SJCRH30 (cell line): ENCODE results near the gene ZNF263. TPM values are rescaled to one million over a fixed set of nuclear protein-coding genes. Genes with fewer than 3 reads are reported as not detected.

Experiments
- DNase-seq, 2 experiments: peaks; one replicate each; pipeline ENCODE4 v3.0.0-alpha.2; 2015 to 2020
- H3K27ac ChIP-seq: fragments of 250-450 bp; sonication (Bioruptor Pico); 2 replicates; pipeline ENCODE4 v1.5.1; 2020; ENCODE audit warnings: mild to moderate bottlenecking, moderate library complexity
- H3K27me3 ChIP-seq: fragments of 250-450 bp; sonication (Bioruptor Pico); 2 replicates; pipeline ENCODE4 v1.5.1; 2020; ENCODE audit warnings: mild to moderate bottlenecking, moderate library complexity
- H3K36me3 ChIP-seq: fragments of 250-450 bp; sonication (Bioruptor Pico); 2 replicates; pipeline ENCODE4 v1.5.1; 2020; ENCODE audit warnings: mild to moderate bottlenecking, moderate library complexity
- H3K4me1 ChIP-seq: fragments of 250-450 bp; sonication (Bioruptor Pico); 2 replicates; pipeline ENCODE4 v1.5.1; 2020; ENCODE audit warnings: mild to moderate bottlenecking, moderate library complexity
- H3K4me3 ChIP-seq: fragments of 250-450 bp; sonication (Bioruptor Pico); 2 replicates; pipeline ENCODE4 v1.5.1; 2020; ENCODE audit warnings: mild to moderate bottlenecking, moderate library complexity
- H3K9me3 ChIP-seq: fragments of 250-450 bp; sonication (Bioruptor Pico); replicated peaks from 2 replicates; pipeline ENCODE4 v1.5.1; 2020; ENCODE audit warnings: mild to moderate bottlenecking, moderate library complexity
- total RNA-seq: library from RNA; depleted of rRNA; stranded (reverse); fragments of >200 nt; shearing (Covaris generic); gene quantifications from 2 replicates; pipeline ENCODE4 v1.2.3, GENCODE V29; 2014; rRNA removed

The ZNF263 gene
- total RNA-seq = 46.3 and 47.6 TPM in 2 replicates

- Histone ChIP-seq H3K9me3 (no peaks in the 10 kb centered on the region; the same call in 1 of the 2 replicates), H3K4me1 (peaks cover 3% of the 10 kb centered on the region; the same call in 1 of the 2 replicates)
These were observed at the start of gene ZNF263 for GRCh38 chr16:3282730-3283542. Gene ZNF263, plus strand, starts transcription at chr16:3283491. Its CDS starts 328 bp downstream, at chr16:3283819.

DNA sequence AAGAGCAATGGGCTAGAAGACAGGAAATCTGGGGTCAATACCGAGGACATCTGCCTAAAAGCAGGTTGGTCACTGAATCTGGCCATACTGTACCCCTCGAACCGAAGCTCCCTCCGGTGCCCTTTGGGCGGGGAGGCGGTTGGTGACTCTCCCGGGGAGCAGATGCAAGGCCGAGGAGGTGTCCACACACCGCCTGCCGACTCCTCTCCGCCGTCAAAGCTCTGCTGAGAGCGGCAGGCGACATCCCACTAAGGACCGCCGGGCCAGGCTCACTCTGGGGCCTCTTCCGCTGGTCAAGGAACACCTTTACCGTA lies 48.8 kb upstream of the ZNF263 start:
- Histone ChIP-seq H3K4me3 (peak overlapping the region; percentile 92), H3K4me1 (peaks cover 3% of the 10 kb centered on the region; the same call in 1 of the 2 replicates), H3K27ac (peak overlapping the region; percentile 74), H3K9me3 (no peaks in the 10 kb centered on the region), H3K36me3 (peaks cover 36% of the 10 kb centered on the region), H3K27me3 (no peaks in the 10 kb centered on the region)
- DNase-seq = no peak

More at GRCh38 chr16:3282730-3283542, at the start of gene ZNF263:
- Histone ChIP-seq H3K27ac (peak within 1 kb of the TSS; percentile 97), H3K36me3 (peaks cover 28% of the 10 kb centered on the region), H3K27me3 (no peaks in the 10 kb centered on the region), H3K4me3 (peak within 1 kb of the TSS; percentile 80)
- peak; percentile 96 to 97 for DNase-seq

DNA sequence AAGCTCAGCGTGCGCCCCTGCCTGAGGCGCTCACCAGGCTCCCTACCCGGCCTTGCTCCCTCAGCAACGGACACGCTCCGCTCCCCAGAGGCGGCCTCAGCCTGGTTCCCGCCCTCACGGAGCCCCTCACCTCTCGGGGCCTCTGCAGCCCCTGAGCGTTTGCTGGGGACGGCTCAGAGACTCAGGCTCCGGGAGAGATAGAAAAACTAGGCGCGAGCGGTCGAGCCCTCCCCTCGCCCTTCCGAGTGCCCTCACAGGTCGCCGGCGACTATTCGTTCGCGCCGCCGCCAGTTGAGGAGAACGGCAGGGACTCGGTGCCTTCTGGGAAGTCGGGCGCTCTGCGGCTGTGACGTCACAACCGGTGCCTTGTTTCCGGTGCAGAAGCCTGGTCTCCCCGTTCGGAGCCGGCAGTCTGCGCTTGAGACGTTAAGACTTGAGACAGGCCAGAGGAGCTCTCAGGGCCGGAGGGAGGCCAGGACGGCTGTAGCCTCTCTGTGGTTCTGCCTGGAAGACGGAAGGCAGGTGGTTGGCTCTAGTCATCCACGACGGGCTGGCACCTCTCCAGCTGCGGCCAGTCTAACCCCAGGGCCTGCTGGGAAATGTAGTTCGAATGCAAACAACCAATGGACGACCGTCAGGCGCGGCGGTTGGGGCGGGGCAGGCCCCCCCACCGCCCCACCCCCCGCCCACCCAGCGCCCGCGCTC lies 48.3 kb upstream of the ZNF263 start, which contains the start of gene ZNF200:
ZNF200 (minus strand) TSS at position 302 of the 705 bp plus-strand sequence. CDS start 1,403 bp downstream, outside the sequence.
- no peaks in the 10 kb centered on the region for H3K9me3 ChIP-seq
- H3K27me3 ChIP-seq = no peaks in the 10 kb centered on the region
- DNase-seq = peak; percentile 94 to 95
- peak within 1 kb of the TSS; percentile 92 for H3K4me3 ChIP-seq
- H3K27ac ChIP-seq = peak within 1 kb of the TSS; percentile 74
- peaks cover 31% of the 10 kb centered on the region for H3K36me3 ChIP-seq
- H3K4me1 ChIP-seq = peaks cover 3% of the 10 kb centered on the region; the same call in 1 of the 2 replicates

DNA sequence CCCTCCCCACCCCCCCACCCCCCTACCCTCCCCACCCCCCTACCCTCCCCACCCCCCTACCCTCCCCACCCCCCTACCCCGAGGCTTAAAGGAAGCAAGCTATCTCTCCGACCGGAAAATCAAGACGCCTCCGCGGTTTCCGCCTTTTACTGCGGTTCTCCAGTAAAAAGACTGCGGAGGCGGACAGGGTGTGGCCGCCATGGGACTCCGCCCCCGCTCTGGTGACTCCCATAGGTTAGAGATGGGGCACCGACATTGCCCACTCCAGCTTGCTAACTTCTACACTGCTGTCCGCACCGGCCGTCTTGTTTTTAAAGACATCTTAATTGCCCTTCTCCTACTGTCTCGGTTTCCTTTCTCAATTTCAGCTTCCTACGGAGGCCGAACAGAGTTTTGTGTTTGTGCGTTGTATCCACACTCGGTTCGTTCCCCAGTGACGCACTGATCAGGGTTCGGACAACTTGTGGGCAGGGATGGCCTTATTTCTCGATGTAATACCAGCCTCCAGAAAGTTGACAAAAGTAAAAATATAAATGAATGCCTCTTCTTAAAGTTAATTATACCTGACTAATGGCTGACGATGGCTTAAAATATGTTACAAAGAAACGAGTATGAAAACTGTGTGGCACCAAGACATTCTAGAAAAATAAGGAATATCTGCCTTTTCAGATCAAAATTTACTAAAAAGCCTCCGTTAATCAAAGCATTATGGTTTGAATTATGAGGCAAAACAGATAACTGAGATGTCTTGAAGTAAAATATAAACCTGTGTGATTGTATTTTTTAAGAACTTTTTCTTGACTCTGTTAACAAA lies 47.2 kb upstream of the ZNF263 start:
- peaks cover 3% of the 10 kb centered on the region; the same call in 1 of the 2 replicates for H3K4me1 ChIP-seq
- H3K27me3 ChIP-seq = no peaks in the 10 kb centered on the region
- no peak overlapping the region for H3K4me3 ChIP-seq
- H3K9me3 ChIP-seq = no peaks in the 10 kb centered on the region
- peaks cover 21% of the 10 kb centered on the region for H3K36me3 ChIP-seq
- peak; percentile 24 to 27 for DNase-seq
- H3K27ac ChIP-seq = no peak overlapping the region

GRCh38 chr16:3241761-3242160 lies 41.5 kb upstream of the ZNF263 start:
- H3K4me1 ChIP-seq = no peaks in the 10 kb centered on the region
- no peak overlapping the region for H3K4me3 ChIP-seq
- H3K27me3 ChIP-seq = no peaks in the 10 kb centered on the region; the same call in 1 of the 2 replicates
- no peak for DNase-seq
- no peaks in the 10 kb centered on the region for H3K36me3 ChIP-seq
- H3K9me3 ChIP-seq = no peaks in the 10 kb centered on the region
- H3K27ac ChIP-seq = no peak overlapping the region

DNA sequence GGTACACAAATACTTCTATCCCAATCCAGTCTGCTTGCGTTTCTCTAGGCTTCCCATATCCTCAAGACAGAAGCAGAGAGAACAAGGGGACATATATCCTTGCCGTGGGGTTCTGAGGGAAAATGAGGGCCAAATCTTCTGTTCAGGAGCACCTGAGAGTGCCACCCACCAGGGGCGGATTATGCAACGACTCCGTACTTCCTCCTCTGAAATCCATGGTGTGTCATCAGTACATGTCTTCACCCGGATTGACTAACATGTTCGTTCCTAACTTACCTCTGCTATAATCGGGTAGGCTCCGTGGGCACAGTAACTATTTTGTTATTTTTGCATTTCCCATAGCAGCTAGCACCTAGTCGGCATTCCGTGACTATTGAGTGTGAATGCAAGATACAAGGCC lies 40.6 kb upstream of the ZNF263 start:
- no peaks in the 10 kb centered on the region for H3K4me1 ChIP-seq
- no peaks in the 10 kb centered on the region for H3K36me3 ChIP-seq
- no peak overlapping the region for H3K4me3 ChIP-seq
- DNase-seq = peak in 1 of 2 experiments; percentile 13
- no peaks in the 10 kb centered on the region for H3K9me3 ChIP-seq
- no peaks in the 10 kb centered on the region; the same call in 1 of the 2 replicates for H3K27me3 ChIP-seq
- no peak overlapping the region for H3K27ac ChIP-seq

DNA sequence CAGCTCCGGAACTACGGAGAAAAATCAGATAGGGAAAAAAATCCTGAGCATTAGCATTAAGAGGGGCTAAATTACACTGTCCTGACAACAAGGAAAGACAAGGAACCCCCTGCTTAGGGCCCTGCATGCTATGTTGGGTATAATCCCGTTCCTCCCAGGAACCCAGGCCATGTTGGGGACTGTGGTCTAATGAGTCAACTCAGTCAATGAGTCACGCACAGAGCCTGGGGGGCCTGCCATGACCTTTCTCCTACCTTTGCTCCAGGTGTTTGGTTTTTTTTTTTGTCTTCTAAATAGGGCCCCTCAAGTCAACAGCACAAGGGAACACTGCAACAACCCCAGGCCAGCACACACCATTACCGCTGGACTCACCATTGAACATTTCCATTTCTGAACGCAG lies 39.4 kb upstream of the ZNF263 start:
- H3K4me3 ChIP-seq = no peak overlapping the region
- H3K9me3 ChIP-seq = no peaks in the 10 kb centered on the region
- H3K4me1 ChIP-seq = no peaks in the 10 kb centered on the region
- H3K27ac ChIP-seq = no peak overlapping the region
- H3K27me3 ChIP-seq = no peaks in the 10 kb centered on the region; the same call in 1 of the 2 replicates
- no peaks in the 10 kb centered on the region for H3K36me3 ChIP-seq
- DNase-seq = no peak

DNA sequence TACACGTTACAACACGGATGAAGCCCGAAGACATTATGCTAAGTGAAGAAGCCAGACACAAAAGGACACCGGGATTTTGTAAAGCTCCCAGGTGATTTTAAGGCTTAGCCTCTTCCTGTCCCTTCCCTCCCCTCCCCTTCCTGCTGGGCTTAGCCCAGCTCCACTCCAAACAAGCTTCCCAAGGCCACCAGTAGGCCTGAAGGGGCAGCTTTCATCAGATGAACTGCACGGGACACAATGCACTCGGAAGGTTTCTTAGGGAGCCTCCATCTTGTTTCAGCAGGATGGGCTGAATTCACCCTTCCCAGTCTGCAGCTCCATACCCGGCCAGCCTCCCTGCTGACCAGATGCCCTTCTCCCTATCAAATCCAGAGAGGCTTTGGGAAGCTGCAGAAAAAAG lies 37.3 kb upstream of the ZNF263 start:
- no peaks in the 10 kb centered on the region for H3K9me3 ChIP-seq
- no peak for DNase-seq
- H3K36me3 ChIP-seq = no peaks in the 10 kb centered on the region
- no peaks in the 10 kb centered on the region for H3K4me1 ChIP-seq
- no peaks in the 10 kb centered on the region; the same call in 1 of the 2 replicates for H3K27me3 ChIP-seq
- no peak overlapping the region for H3K4me3 ChIP-seq
- no peak overlapping the region for H3K27ac ChIP-seq

GRCh38 chr16:3246876-3247275 lies 36.4 kb upstream of the ZNF263 start:
- no peaks in the 10 kb centered on the region for H3K36me3 ChIP-seq
- no peak for DNase-seq
- H3K4me1 ChIP-seq = no peaks in the 10 kb centered on the region
- no peaks in the 10 kb centered on the region for H3K9me3 ChIP-seq
- H3K27me3 ChIP-seq = no peaks in the 10 kb centered on the region; the same call in 1 of the 2 replicates
- no peak overlapping the region for H3K4me3 ChIP-seq
- H3K27ac ChIP-seq = no peak overlapping the region

GRCh38 chr16:3248596-3248995 lies 34.7 kb upstream of the ZNF263 start:
- Histone ChIP-seq H3K4me1 (no peaks in the 10 kb centered on the region), H3K27me3 (no peaks in the 10 kb centered on the region; the same call in 1 of the 2 replicates), H3K36me3 (no peaks in the 10 kb centered on the region), H3K27ac (no peak overlapping the region), H3K4me3 (no peak overlapping the region), H3K9me3 (no peaks in the 10 kb centered on the region)
- DNase-seq = no peak

- H3K27ac ChIP-seq = no peak overlapping the region
- H3K36me3 ChIP-seq = no peaks in the 10 kb centered on the region
- no peak for DNase-seq
- no peaks in the 10 kb centered on the region for H3K9me3 ChIP-seq
- no peaks in the 10 kb centered on the region; the same call in 1 of the 2 replicates for H3K27me3 ChIP-seq
- H3K4me3 ChIP-seq = no peak overlapping the region
- H3K4me1 ChIP-seq = no peaks in the 10 kb centered on the region
These were observed 34.3 kb upstream of the ZNF263 start for GRCh38 chr16:3249020-3249419.

DNA sequence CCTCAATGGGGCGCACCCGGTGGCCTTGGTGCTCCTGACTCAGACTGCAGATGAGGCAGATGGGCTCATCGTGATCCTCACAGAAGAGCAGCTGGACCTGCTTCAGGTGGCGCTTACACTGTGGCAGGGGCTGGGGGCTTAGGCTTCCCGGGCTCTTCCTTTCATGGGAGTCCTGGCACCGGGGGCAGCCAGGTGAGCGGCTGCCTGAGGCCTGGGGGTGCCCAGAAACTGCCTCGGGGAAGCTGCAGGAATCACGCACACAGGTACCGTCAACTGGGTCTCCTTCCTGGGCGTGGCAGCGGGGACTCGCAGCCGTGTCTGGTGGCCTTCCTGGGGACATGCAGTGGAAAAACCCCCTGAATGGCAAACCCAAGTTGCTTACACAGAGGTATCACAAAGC lies 33.8 kb upstream of the ZNF263 start:
- no peaks in the 10 kb centered on the region for H3K4me1 ChIP-seq
- H3K9me3 ChIP-seq = no peaks in the 10 kb centered on the region
- H3K27ac ChIP-seq = no peak overlapping the region
- DNase-seq = no peak
- no peak overlapping the region for H3K4me3 ChIP-seq
- H3K36me3 ChIP-seq = no peaks in the 10 kb centered on the region
- no peaks in the 10 kb centered on the region; the same call in 1 of the 2 replicates for H3K27me3 ChIP-seq

DNA sequence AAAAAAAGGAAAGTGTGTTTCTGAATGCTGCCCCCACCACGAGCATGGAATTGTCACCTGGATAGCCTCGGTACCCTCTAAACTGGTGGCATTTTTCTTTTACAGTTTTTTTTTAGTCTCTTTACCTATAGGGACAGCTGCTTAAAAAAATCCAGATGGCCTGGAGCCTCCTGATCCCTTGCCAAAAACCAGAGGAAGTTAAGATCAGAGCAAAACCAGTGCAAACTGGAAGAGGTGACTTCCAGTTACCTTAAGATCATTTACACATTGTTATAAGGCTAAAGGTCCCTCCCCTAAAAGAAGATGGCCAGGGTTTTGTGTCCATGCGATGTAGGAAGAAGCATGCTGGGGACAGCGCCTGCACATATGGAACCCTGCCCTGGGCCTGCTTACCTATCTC lies 30.3 kb upstream of the ZNF263 start:
- no peak for DNase-seq
- H3K4me3 ChIP-seq = no peak overlapping the region
- H3K4me1 ChIP-seq = no peaks in the 10 kb centered on the region
- no peak overlapping the region for H3K27ac ChIP-seq
- no peaks in the 10 kb centered on the region for H3K36me3 ChIP-seq
- H3K9me3 ChIP-seq = no peaks in the 10 kb centered on the region
- no peaks in the 10 kb centered on the region for H3K27me3 ChIP-seq

DNA sequence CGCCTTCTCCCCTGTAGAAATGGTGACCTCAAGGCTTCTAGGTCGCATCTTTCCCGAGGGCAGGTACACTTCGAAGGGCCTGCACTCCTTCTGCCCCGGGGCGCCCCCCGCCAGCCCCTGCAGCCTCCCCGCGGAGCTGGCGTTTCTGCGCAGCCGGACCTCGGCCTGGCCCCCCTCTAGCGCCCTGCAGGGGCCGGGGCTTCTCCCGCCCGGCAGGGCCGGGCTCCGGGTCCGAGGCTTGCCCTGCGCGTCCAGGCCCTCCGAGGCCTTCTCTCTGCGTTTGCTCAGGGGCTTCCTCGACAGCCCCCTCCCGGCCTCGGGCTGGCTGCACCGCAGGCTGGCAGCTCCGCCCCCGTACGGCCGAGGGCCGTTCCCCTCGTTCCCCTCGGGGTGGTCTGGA lies 29.0 kb upstream of the ZNF263 start:
- H3K9me3 ChIP-seq = no peaks in the 10 kb centered on the region
- no peak for DNase-seq
- H3K27me3 ChIP-seq = no peaks in the 10 kb centered on the region
- no peak overlapping the region for H3K27ac ChIP-seq
- H3K4me1 ChIP-seq = no peaks in the 10 kb centered on the region
- no peaks in the 10 kb centered on the region for H3K36me3 ChIP-seq
- H3K4me3 ChIP-seq = no peak overlapping the region
